Inferior parietal cortex (tissue), 1 donor: ENCODE results near the gene CALCOCO1.
"Not testable (repeated sequence)": the region's sequence is repeated elsewhere in the genome, so short reads cannot be mapped to it uniquely, and the experiment has no call there.

Experiments used
- DNase-seq: peaks from one replicate; pipeline ENCODE4 v3.0.0-alpha.2; 2016; ENCODE audit errors: extremely low spot score

Gene CALCOCO1

GRCh38 chr12:53727310-53728041 is at the start of gene CALCOCO1:
CALCOCO1 (minus strand) TSS chr12:53727452; CDS start chr12:53725242, 2,210 bp downstream.
- DNase-seq = peak; percentile 97

- no peak for DNase-seq
Observed at GRCh38 chr12:53776872-53777271, 49.6 kb upstream of the CALCOCO1 start.

GRCh38 chr12:53775478-53776145 is 48.4 kb upstream of the CALCOCO1 start:
- no peak for DNase-seq

GRCh38 chr12:53770281-53770680 is 43.0 kb upstream of the CALCOCO1 start:
- DNase-seq = no peak

- DNase-seq = no peak
Observed at GRCh38 chr12:53768976-53769375, 41.7 kb upstream of the CALCOCO1 start.

- DNase-seq = no peak
Observed at GRCh38 chr12:53766881-53767280, 39.6 kb upstream of the CALCOCO1 start.

GRCh38 chr12:53765891-53766290 is 38.6 kb upstream of the CALCOCO1 start:
- no peak for DNase-seq

GRCh38 chr12:53764615-53765014 is 37.4 kb upstream of the CALCOCO1 start:
- DNase-seq = no peak

- not testable (repeated sequence) for DNase-seq
Observed at GRCh38 chr12:53762793-53763192, 35.5 kb upstream of the CALCOCO1 start.

- no peak for DNase-seq
Observed at GRCh38 chr12:53761306-53761705, 34.1 kb upstream of the CALCOCO1 start.

- DNase-seq = no peak
Observed at GRCh38 chr12:53759261-53759660, 32.0 kb upstream of the CALCOCO1 start.

GRCh38 chr12:53758730-53759103 is 31.5 kb upstream of the CALCOCO1 start:
- DNase-seq = no peak

GRCh38 chr12:53758081-53758729 is 31.0 kb upstream of the CALCOCO1 start:
- no peak for DNase-seq

- peak; percentile 76 for DNase-seq
Observed at GRCh38 chr12:53757101-53757770, 30.0 kb upstream of the CALCOCO1 start.

GRCh38 chr12:53756300-53757100 is 29.2 kb upstream of the CALCOCO1 start:
- no peak for DNase-seq

- no peak for DNase-seq
Observed at GRCh38 chr12:53755893-53756292, 28.6 kb upstream of the CALCOCO1 start.

GRCh38 chr12:53755451-53755891 is 28.2 kb upstream of the CALCOCO1 start:
- no peak for DNase-seq

GRCh38 chr12:53754633-53755264 is 27.5 kb upstream of the CALCOCO1 start:
- no peak for DNase-seq

- no peak for DNase-seq
Observed at GRCh38 chr12:53754188-53754585, 26.9 kb upstream of the CALCOCO1 start.

- no peak for DNase-seq
Observed at GRCh38 chr12:53752621-53753020, 25.4 kb upstream of the CALCOCO1 start.

- no peak for DNase-seq
Observed at GRCh38 chr12:53752192-53752601, 24.9 kb upstream of the CALCOCO1 start.
